ENCODE results near the gene ADAMTS4.

Gene ADAMTS4

GRCh38 chr1:161160671-161161145, 38.1 kb downstream of the ADAMTS4 start:
- DNase-seq (ENCODE audit: low read depth in 1 of 2, low spot score in 1 of 2) = no peak
- no peak for TF ChIP-seq JUND (IDR thresholded peaks at IDR 0.05; ENCODE audit: low read depth)
- in situ Hi-C loops (cut with HindIII; ENCODE audit: low pct_unique_long_range_greater_than_20kb, low sequenced_read_pairs) = no loop called here

GRCh38 chr1:161159913-161160243, 39.0 kb downstream of the ADAMTS4 start:
- TF ChIP-seq JUND (IDR thresholded peaks at IDR 0.05; ENCODE audit: low read depth) = no peak
- no peak for DNase-seq (ENCODE audit: low read depth in 1 of 2, low spot score in 1 of 2)
- in situ Hi-C loops (cut with HindIII; ENCODE audit: low pct_unique_long_range_greater_than_20kb, low sequenced_read_pairs) = no loop called here

GRCh38 chr1:161159087-161159912, 39.6 kb downstream of the ADAMTS4 start, which contains the start of gene USP21:
TSS of gene USP21 (plus strand) at chr1:161159500. CDS start at chr1:161160641, 1,141 bp downstream.
- no peak for TF ChIP-seq JUND (IDR thresholded peaks at IDR 0.05; ENCODE audit: low read depth)
- DNase-seq (ENCODE audit: low read depth in 1 of 2, low spot score in 1 of 2) = peak; percentile 94 to 95
- in situ Hi-C loops (cut with HindIII; ENCODE audit: low pct_unique_long_range_greater_than_20kb, low sequenced_read_pairs) = no loop called here

- in situ Hi-C loops (cut with HindIII; ENCODE audit: low pct_unique_long_range_greater_than_20kb, low sequenced_read_pairs) = no loop called here
- no peak for DNase-seq (ENCODE audit: low read depth in 1 of 2, low spot score in 1 of 2)
- no peak for TF ChIP-seq JUND (IDR thresholded peaks at IDR 0.05; ENCODE audit: low read depth)
These were observed 40.4 kb downstream of the ADAMTS4 start for GRCh38 chr1:161158316-161159010.

GRCh38 chr1:161157867-161158266, 41.0 kb downstream of the ADAMTS4 start:
- no peak for TF ChIP-seq JUND (IDR thresholded peaks at IDR 0.05; ENCODE audit: low read depth)
- DNase-seq (ENCODE audit: low read depth in 1 of 2, low spot score in 1 of 2) = no peak
- in situ Hi-C loops (cut with HindIII; ENCODE audit: low pct_unique_long_range_greater_than_20kb, low sequenced_read_pairs) = no loop called here

- DNase-seq (ENCODE audit: low read depth in 1 of 2, low spot score in 1 of 2) = peak; percentile 71 to 95
- in situ Hi-C loops (cut with HindIII; ENCODE audit: low pct_unique_long_range_greater_than_20kb, low sequenced_read_pairs) = no loop called here
- TF ChIP-seq JUND (IDR thresholded peaks at IDR 0.05; ENCODE audit: low read depth) = 0 out of 2 replicates have a peak, but pooled peaks have one; percentile 25
These were observed 45.0 kb downstream of the ADAMTS4 start, which contains the start of gene UFC1 for GRCh38 chr1:161153682-161154337. TSS of gene UFC1 (plus strand) at chr1:161153978. CDS start at chr1:161153998, 20 bp downstream.

GRCh38 chr1:161153176-161153575, 45.7 kb downstream of the ADAMTS4 start:
- TF ChIP-seq JUND (IDR thresholded peaks at IDR 0.05; ENCODE audit: low read depth) = no peak

GRCh38 chr1:161145832-161146231, 53.0 kb downstream of the ADAMTS4 start:
- TF ChIP-seq JUND (IDR thresholded peaks at IDR 0.05; ENCODE audit: low read depth) = no peak
- DNase-seq (ENCODE audit: low read depth in 1 of 2, low spot score in 1 of 2) = no peak
- in situ Hi-C loops (cut with HindIII; ENCODE audit: low pct_unique_long_range_greater_than_20kb, low sequenced_read_pairs) = no loop called here

More at GRCh38 chr1:161153176-161153575, 45.7 kb downstream of the ADAMTS4 start:
- in situ Hi-C loops (cut with HindIII; ENCODE audit: low pct_unique_long_range_greater_than_20kb, low sequenced_read_pairs) = no loop called here
- no peak for DNase-seq (ENCODE audit: low read depth in 1 of 2, low spot score in 1 of 2)

GRCh38 chr1:161140755-161141400, 58.0 kb downstream of the ADAMTS4 start:
- DNase-seq (ENCODE audit: low read depth in 1 of 2, low spot score in 1 of 2) = no peak
- in situ Hi-C loops (cut with HindIII; ENCODE audit: low pct_unique_long_range_greater_than_20kb, low sequenced_read_pairs) = no loop called here
- TF ChIP-seq JUND (IDR thresholded peaks at IDR 0.05; ENCODE audit: low read depth) = no peak

GRCh38 chr1:161139766-161140165, 59.1 kb downstream of the ADAMTS4 start:
- no peak for TF ChIP-seq JUND (IDR thresholded peaks at IDR 0.05; ENCODE audit: low read depth)
- peak in 1 of 2 experiments; percentile 67 for DNase-seq (ENCODE audit: low read depth in 1 of 2, low spot score in 1 of 2)
- in situ Hi-C loops (cut with HindIII; ENCODE audit: low pct_unique_long_range_greater_than_20kb, low sequenced_read_pairs) = no loop called here

GRCh38 chr1:161138431-161138830, 60.4 kb downstream of the ADAMTS4 start:
- no peak for TF ChIP-seq JUND (IDR thresholded peaks at IDR 0.05; ENCODE audit: low read depth)
- DNase-seq (ENCODE audit: low read depth in 1 of 2, low spot score in 1 of 2) = no peak
- in situ Hi-C loops (cut with HindIII; ENCODE audit: low pct_unique_long_range_greater_than_20kb, low sequenced_read_pairs) = no loop called here

GRCh38 chr1:161137881-161138280, 61.0 kb downstream of the ADAMTS4 start:
- no peak for TF ChIP-seq JUND (IDR thresholded peaks at IDR 0.05; ENCODE audit: low read depth)
- in situ Hi-C loops (cut with HindIII; ENCODE audit: low pct_unique_long_range_greater_than_20kb, low sequenced_read_pairs) = no loop called here
- no peak for DNase-seq (ENCODE audit: low read depth in 1 of 2, low spot score in 1 of 2)

Measured in T47D (cell line).